Smooth muscle cell (in vitro differentiated cells): Measurements from ENCODE around the gene UNC13C. TPM values are rescaled to one million over a fixed set of nuclear protein-coding genes. Genes with fewer than 3 reads are reported as not detected.

Experiments
- DNase-seq: peaks from one replicate; lab custom pipeline; 2025; ENCODE audit not compliant: unreplicated experiment; lab: John Stamatoyannopoulos, UW
- H2AFZ ChIP-seq: fragments of 200-600 bp; sonication (generic); 2 replicates; pipeline ENCODE4 v1.6.0; 2016; ENCODE audit warnings: antibody characterized with exemption, low read depth, mild to moderate bottlenecking
- H3F3A ChIP-seq: fragments of 200-600 bp; sonication (generic); 2 replicates; pipeline ENCODE4 v1.6.0; 2017; ENCODE audit warnings: antibody characterized with exemption, low read depth
- H3K27ac ChIP-seq: fragments of 200-600 bp; sonication (generic); 2 replicates; pipeline ENCODE4 v1.5.1; 2016; ENCODE audit warnings: low read depth, mild to moderate bottlenecking
- H3K27me3 ChIP-seq: fragments of 200-600 bp; sonication (generic); 2 replicates; pipeline ENCODE4 v1.6.1; 2016; ENCODE audit warnings: low read depth, mild to moderate bottlenecking
- H3K36me3 ChIP-seq: fragments of 200-600 bp; sonication (generic); 2 replicates; pipeline ENCODE4 v1.5.1; 2016; ENCODE audit warnings: low read depth
- H3K4me1 ChIP-seq: fragments of 200-600 bp; sonication (generic); 2 replicates; pipeline ENCODE4 v1.5.1; 2016; ENCODE audit warnings: low read depth
- H3K4me2 ChIP-seq: fragments of 200-600 bp; sonication (generic); 2 replicates; pipeline ENCODE4 v1.6.0; 2016; ENCODE audit warnings: mild to moderate bottlenecking
- H3K4me3 ChIP-seq: fragments of 200-600 bp; sonication (generic); 2 replicates; pipeline ENCODE4 v1.5.1; 2016; ENCODE audit warnings: mild to moderate bottlenecking
- H3K79me2 ChIP-seq: fragments of 200-600 bp; sonication (generic); 2 replicates; pipeline ENCODE4 v1.6.0; 2016; ENCODE audit warnings: low read depth, mild to moderate bottlenecking
- H3K9ac ChIP-seq: fragments of 200-600 bp; sonication (generic); 2 replicates; pipeline ENCODE4 v1.6.0; 2016; ENCODE audit warnings: low read depth
- H3K9me3 ChIP-seq: fragments of 200-600 bp; sonication (generic); replicated peaks from 2 replicates; pipeline ENCODE4 v1.5.1; 2016; ENCODE audit warnings: low read depth
- H4K20me1 ChIP-seq: fragments of 200-600 bp; sonication (generic); 2 replicates; pipeline ENCODE4 v1.6.0; 2016; ENCODE audit warnings: low read depth
- WGBS: methylation state at CpG from one replicate; pipeline ENCODE4 v1.1.7; 2016; ENCODE audit warnings: low lambda C conversion rate; 5-methylcytosine and 5-hydroxymethylcytosine counted together
- polyA plus RNA-seq: library from polyadenylated mRNA; unstranded; fragments of >200 nt; fragmentation: Nextera tagmentation; extraction: Ambion mirVana; gene quantifications from 2 replicates; pipeline ENCODE4 v1.2.1, GENCODE V29; 2016
- total RNA-seq: library from RNA; depleted of rRNA; stranded (reverse); fragments of >200 nt; gene quantifications from 2 replicates; pipeline ENCODE4 v1.2.3, GENCODE V29; 2014
- TF ChIP-seq, protein P1 (sequence below): fragments of 200-600 bp; sonication (generic); IDR thresholded peaks from 2 replicates; pipeline ENCODE4 v1.5.1; 2017; ENCODE audit warnings: borderline replicate concordance, mild to moderate bottlenecking, antibody characterized with exemption; ENCODE audit not compliant: insufficient read depth, poor library complexity, severe bottlenecking

Gene UNC13C
- total and polyA plus RNA-seq, 2 experiments from 2014 or later, result 0.85 to 4.0 TPM

DNA sequence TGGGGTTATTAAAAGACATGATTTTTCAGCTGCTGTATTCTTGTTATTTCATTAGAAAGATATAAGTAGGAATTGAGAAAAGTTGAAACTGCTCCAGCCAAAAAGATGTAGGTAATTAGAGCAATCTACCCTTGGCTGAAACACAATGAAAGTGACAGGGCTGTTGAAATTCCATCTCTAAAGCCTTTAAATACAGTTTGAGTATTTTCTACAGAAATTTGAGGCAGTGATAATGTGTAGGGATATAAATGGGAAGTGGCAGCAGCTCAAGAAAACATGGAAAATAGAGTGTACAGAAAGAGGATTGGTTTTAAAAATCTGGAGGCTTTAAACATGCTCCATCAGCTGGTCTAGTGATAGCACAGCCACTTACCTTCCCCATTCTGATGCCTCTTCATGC, 22.8 kb upstream of the UNC13C start:
- no peak overlapping the region for H3K4me2 ChIP-seq
- H3K4me3 ChIP-seq, result no peak overlapping the region
- DNase-seq, result no peak
- no peaks in the 10 kb centered on the region for H3F3A ChIP-seq
- H4K20me1 ChIP-seq, result no peaks in the 10 kb centered on the region
- no peak overlapping the region for H3K9ac ChIP-seq
- no peak overlapping the region for H3K27ac ChIP-seq
- TF ChIP-seq, protein P1, sequence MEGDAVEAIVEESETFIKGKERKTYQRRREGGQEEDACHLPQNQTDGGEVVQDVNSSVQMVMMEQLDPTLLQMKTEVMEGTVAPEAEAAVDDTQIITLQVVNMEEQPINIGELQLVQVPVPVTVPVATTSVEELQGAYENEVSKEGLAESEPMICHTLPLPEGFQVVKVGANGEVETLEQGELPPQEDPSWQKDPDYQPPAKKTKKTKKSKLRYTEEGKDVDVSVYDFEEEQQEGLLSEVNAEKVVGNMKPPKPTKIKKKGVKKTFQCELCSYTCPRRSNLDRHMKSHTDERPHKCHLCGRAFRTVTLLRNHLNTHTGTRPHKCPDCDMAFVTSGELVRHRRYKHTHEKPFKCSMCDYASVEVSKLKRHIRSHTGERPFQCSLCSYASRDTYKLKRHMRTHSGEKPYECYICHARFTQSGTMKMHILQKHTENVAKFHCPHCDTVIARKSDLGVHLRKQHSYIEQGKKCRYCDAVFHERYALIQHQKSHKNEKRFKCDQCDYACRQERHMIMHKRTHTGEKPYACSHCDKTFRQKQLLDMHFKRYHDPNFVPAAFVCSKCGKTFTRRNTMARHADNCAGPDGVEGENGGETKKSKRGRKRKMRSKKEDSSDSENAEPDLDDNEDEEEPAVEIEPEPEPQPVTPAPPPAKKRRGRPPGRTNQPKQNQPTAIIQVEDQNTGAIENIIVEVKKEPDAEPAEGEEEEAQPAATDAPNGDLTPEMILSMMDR, result no peak
- no peaks in the 10 kb centered on the region for H3K9me3 ChIP-seq
- H2AFZ ChIP-seq, result no peak overlapping the region
- no peaks in the 10 kb centered on the region for H3K27me3 ChIP-seq
- H3K79me2 ChIP-seq, result no peaks in the 10 kb centered on the region
- H3K36me3 ChIP-seq, result no peaks in the 10 kb centered on the region
- H3K4me1 ChIP-seq, result no peaks in the 10 kb centered on the region

DNA sequence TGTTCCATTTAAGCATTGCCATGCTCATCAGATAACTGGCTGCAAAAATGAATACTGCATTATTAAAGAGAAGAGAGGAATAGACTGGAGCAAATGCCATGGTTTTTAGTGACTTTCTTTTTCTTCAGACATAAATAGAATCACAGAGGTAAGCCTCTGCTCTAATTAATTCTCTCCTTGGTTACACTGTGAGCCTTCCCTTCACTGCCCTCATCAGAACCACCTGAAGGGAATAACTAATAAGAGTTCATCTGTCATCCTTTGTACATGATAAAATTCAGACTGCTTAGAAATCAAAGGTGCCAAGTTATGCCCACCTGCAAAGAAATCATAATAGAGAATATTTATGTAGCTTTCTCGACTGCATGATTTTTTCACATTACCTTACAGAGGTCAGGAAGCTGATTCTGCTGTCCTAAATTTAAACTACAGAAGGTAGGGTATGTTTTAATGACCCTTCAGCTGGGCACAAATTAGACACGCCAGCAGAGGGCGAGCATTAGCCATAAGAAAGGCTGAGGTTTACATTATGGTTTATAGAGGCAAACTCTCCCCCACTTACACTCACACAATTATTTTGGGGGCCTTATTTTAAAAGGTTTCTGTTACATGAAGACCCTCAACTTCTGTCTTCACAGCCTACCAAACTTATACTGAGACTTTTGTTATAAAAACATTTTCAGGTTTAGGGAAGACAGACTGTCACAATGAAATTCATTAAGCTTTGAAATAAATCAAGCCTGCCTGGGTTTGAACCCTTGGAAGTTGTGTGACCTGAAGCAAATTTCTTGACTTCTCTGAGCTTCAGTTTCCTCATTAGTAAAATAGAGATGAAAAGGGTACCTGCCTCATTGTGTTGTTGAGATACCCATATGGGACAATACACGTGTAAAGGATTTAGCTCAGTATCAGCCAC, 15.3 kb upstream of the UNC13C start:
- 29% methylated on average over 4 of the region's 4 CpGs for WGBS
- no peak for DNase-seq
- H3K4me3 ChIP-seq, result no peak overlapping the region

DNA sequence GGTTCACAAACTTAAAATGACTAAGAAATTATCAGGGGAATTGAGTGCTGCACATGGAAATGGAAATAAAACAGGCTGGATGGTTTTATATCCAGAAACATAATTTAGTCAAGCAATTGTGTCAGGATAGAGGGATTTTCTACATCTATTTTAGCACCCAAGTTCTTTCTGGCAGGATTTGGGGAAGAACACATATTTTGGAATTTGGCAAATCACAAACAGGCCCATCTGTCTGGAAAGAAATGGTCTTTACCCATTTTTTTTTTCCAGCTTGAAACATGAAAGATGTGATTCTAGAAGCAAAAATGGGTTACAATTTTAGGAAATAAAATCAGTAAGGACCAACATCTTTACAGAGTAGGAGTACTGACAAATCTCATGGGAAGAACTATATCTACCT, 14.4 kb upstream of the UNC13C start:
- H3K27me3 ChIP-seq, result no peaks in the 10 kb centered on the region
- no peaks in the 10 kb centered on the region for H3K4me1 ChIP-seq
- H3K79me2 ChIP-seq, result no peaks in the 10 kb centered on the region
- no peak overlapping the region for H2AFZ ChIP-seq
- no peak overlapping the region for H3K27ac ChIP-seq
- H3F3A ChIP-seq, result no peaks in the 10 kb centered on the region
- no peak overlapping the region for H3K4me2 ChIP-seq
- no peak overlapping the region for H3K9ac ChIP-seq
- H4K20me1 ChIP-seq, result no peaks in the 10 kb centered on the region
- H3K4me3 ChIP-seq, result no peak overlapping the region
- DNase-seq, result no peak
- TF ChIP-seq, protein P1, result no peak
- no peaks in the 10 kb centered on the region for H3K9me3 ChIP-seq
- H3K36me3 ChIP-seq, result no peaks in the 10 kb centered on the region

More for the DNA sequence above, 15.3 kb upstream of the UNC13C start:
- H3K79me2 ChIP-seq, result no peaks in the 10 kb centered on the region
- H3K27me3 ChIP-seq, result no peaks in the 10 kb centered on the region
- TF ChIP-seq, protein P1, result peak; percentile 68
- no peaks in the 10 kb centered on the region for H3F3A ChIP-seq
- H3K9ac ChIP-seq, result no peak overlapping the region
- no peak overlapping the region for H3K27ac ChIP-seq
- H3K36me3 ChIP-seq, result no peaks in the 10 kb centered on the region
- H3K4me1 ChIP-seq, result no peaks in the 10 kb centered on the region
- H3K9me3 ChIP-seq, result no peaks in the 10 kb centered on the region
- no peaks in the 10 kb centered on the region for H4K20me1 ChIP-seq
- H2AFZ ChIP-seq, result no peak overlapping the region
- no peak overlapping the region for H3K4me2 ChIP-seq

DNA sequence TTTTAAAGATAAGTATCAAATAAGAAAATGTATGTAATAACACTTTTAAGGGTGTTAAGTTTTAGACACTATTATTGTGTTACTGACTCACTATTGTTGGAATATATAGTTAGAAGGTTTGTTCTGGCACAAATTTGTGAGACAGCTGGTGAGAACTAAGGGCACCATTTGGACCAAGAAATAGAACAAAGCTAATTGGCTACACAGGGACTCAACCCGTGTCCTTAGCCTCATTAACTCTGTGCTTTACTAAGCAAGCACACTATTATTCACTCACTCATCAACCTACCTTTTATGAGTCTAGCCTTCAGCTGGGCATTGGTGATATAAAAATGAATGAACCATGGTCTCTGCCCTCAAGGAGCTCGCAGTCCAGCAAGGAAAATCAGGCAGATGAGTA, 4.1 kb upstream of the UNC13C start:
- Histone ChIP-seq H4K20me1 (no peaks in the 10 kb centered on the region), H3K27me3 (no peaks in the 10 kb centered on the region), H3K4me3 (no peak overlapping the region), H3K9me3 (no peaks in the 10 kb centered on the region), H3K79me2 (peaks cover 3% of the 10 kb centered on the region), H3K36me3 (no peaks in the 10 kb centered on the region), H2AFZ (no peak overlapping the region), H3K27ac (no peak overlapping the region), H3K9ac (no peak overlapping the region), H3K4me2 (no peak overlapping the region), H3K4me1 (no peaks in the 10 kb centered on the region), H3F3A (no peaks in the 10 kb centered on the region)
- no peak for DNase-seq
- TF ChIP-seq, protein P1, result no peak
- WGBS, result 85% methylated on average over 2 of the region's 2 CpGs
